ENCODE measurements around the gene LILRA2. TPM values are rescaled to one million over a fixed set of nuclear protein-coding genes. Genes with fewer than 3 reads are reported as not detected.

LILRA2 gene
- total and polyA plus RNA-seq, 2 of the 8 experiments (the other 6 are each of a cell fraction or from before 2014, with no cell fraction given) = not detected

DNA sequence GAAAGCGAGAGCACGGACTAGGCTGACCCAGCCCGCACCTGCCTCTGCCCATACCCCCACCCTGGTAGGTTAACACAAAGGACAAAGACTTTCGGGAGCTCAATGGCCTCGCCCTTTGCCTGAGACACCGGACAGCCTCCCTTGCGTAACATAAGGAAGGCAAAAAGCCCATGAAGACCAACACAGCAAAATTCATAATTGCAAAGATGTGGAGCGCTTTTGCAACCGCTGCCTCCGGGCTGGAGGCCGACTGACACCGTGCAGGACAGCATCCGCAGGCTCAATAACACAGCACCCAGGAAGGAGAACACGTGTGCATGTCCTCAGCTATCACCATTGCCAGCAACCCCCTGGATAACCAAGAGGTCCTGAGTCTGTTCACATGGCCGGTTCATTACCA is 35.2 kb downstream of the LILRA2 start:
- Histone ChIP-seq H3K56ac (replicated peaks; ENCODE audit: insufficient read length, low read depth, low read length) (no peak overlapping the region), H3K4me2 (ENCODE audit: insufficient read depth in 1 of 2, low read depth in 2 of 2, low read length in 2 of 2) (no peak overlapping the region), H3K4me1 (replicated peaks in 1 of 4; ENCODE audit: control insufficient read depth in 3 of 4, insufficient read depth in 4 of 4, low read length in 3 of 4) (no peaks in the 10 kb centered on the region), H3K4me3 (ENCODE audit: extremely low read depth in 1 of 4, insufficient read depth in 2 of 4, low read depth in 3 of 4, low read length in 4 of 4) (no peak overlapping the region), H3K23ac (ENCODE audit: insufficient read length) (no peak overlapping the region), H3K27ac (ENCODE audit: low read depth, low read length) (no peak overlapping the region), H3K36me3 (ENCODE audit: control insufficient read depth in 2 of 4, insufficient read depth in 4 of 4, low read length in 3 of 4) (no peaks in the 10 kb centered on the region), H3K27me3 (replicated peaks in 1 of 4; ENCODE audit: control insufficient read depth in 3 of 4, extremely low read depth in 1 of 4, insufficient read depth in 3 of 4, low read length in 3 of 4) (no peaks in the 10 kb centered on the region), H3K4ac (replicated peaks; ENCODE audit: insufficient read length, low read depth, low read length) (no peak overlapping the region), H3K14ac (ENCODE audit: insufficient read length) (no peak overlapping the region), H3K9me3 (ENCODE audit: insufficient read depth in 2 of 2, low read depth in 1 of 2, low read length in 1 of 2) (peaks cover 59 to 76% of the 10 kb centered on the region in 2 experiments), H3K79me2 (ENCODE audit: control insufficient read depth in 1 of 2, insufficient read depth in 2 of 2, low read length in 2 of 2) (no peaks in the 10 kb centered on the region), H3K9ac (replicated peaks in 1 of 4; ENCODE audit: extremely low read depth in 1 of 4, low read depth in 3 of 4, low read length in 3 of 4) (no peak overlapping the region), H2BK120ac (replicated peaks; ENCODE audit: low read depth, low read length) (no peak overlapping the region), H2AK5ac (ENCODE audit: low read depth, low read length) (no peak overlapping the region), H2AFZ (ENCODE audit: low read length) (no peak overlapping the region), H3K23me2 (ENCODE audit: low read depth, low read length) (no peaks in the 10 kb centered on the region), H2BK5ac (ENCODE audit: low read depth, low read length) (no peak overlapping the region), H4K5ac (ENCODE audit: insufficient read length, low read depth, low read length) (no peak overlapping the region), H4K91ac (replicated peaks; ENCODE audit: insufficient read length, low read length) (no peak overlapping the region), H3K79me1 (ENCODE audit: low read depth, low read length) (no peaks in the 10 kb centered on the region), H2BK12ac (ENCODE audit: low read depth, low read length) (no peak overlapping the region), H2BK20ac (ENCODE audit: low read length) (no peak overlapping the region), H3K18ac (ENCODE audit: extremely low read depth, low read length) (no peak overlapping the region), H2BK15ac (ENCODE audit: low read length) (no peak overlapping the region), H4K20me1 (replicated peaks in 1 of 2; ENCODE audit: control insufficient read depth in 1 of 2, insufficient read depth in 2 of 2, low read length in 2 of 2) (no peaks in the 10 kb centered on the region), H4K8ac (ENCODE audit: extremely low read depth, insufficient read depth, low read length) (no peak overlapping the region)
- ChIA-PET POLR2A (ENCODE audit: partially characterized antibody) (no interaction called here), CTCF (ENCODE audit: partially characterized antibody) (no interaction called here)
- DNase-seq (ENCODE audit: low read depth in 1 of 2, low spot score in 2 of 2) = no peak
- TF ChIP-seq NANOG (IDR thresholded peaks at IDR 0.05; ENCODE audit: insufficient read depth, low read depth, low read length, poor library complexity, severe bottlenecking) = no peak
- TF ChIP-seq BACH1 (IDR thresholded peaks at IDR 0.05; ENCODE audit: low read length) = no peak
- TF ChIP-seq KDM1A (IDR thresholded peaks at IDR 0.05; ENCODE audit: borderline replicate concordance, low read length) = no peak
- TF ChIP-seq JUND (IDR thresholded peaks at IDR 0.05; ENCODE audit: low read length) = no peak
- no peak for TF ChIP-seq KDM4A (IDR thresholded peaks at IDR 0.05; ENCODE audit: low read depth, low read length, severe bottlenecking)
- WGBS, 2 experiments (ENCODE audit: extremely low coverage in 1 of 2, insufficient coverage in 1 of 2, insufficient read length in 1 of 2, insufficient replicate concordance in 2 of 2, low coverage in 1 of 2, low lambda C conversion rate in 2 of 2, missing lambda C conversion rate in 1 of 2) = 80% methylated on average over 15 of the region's 15 CpGs; no CpG with 5 or more reads in 1 of the 2 experiments
- FAIRE-seq = no peak

Measured in H1 (cell line).